Measurements from ENCODE around the gene KIAA0232. TPM values are rescaled to one million over a fixed set of nuclear protein-coding genes. Genes with fewer than 3 reads are reported as not detected.
"Not testable (repeated sequence)": the region's sequence is repeated elsewhere in the genome, so short reads cannot be mapped to it uniquely, and the experiment has no call there.

Gene KIAA0232
- total RNA-seq, 4 donors from 2014 or later, result 19.8 to 73.6 (median 49.5) TPM

DNA sequence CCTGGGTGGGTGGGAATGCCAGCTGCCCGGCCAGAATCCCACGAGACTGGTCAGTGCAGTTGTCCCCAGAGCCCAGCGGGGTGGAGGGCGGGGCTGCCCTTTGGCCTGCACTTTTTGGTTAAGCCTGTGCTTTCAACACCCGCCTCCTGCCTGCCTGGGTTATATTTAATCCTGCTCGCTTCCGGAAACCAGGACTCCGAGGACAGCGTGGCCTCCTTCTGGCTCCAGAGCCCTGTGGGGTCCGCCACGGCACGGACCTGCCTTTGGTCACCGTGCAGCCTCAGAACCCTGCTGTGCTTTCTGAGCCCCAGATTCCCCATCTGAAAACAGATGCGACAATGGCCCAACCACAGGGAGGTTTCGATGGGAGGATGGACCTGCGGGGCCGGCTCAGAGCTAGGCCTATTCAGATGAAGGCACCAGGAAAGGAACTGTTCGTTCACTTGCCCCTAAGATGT, 29.4 kb upstream of the KIAA0232 start:
- DNase-seq, result peak in 1 of 3 donors; percentile 65
- no peak for TF ChIP-seq POLR2A (IDR thresholded peaks at IDR 0.05)
- TF ChIP-seq, protein P1, sequence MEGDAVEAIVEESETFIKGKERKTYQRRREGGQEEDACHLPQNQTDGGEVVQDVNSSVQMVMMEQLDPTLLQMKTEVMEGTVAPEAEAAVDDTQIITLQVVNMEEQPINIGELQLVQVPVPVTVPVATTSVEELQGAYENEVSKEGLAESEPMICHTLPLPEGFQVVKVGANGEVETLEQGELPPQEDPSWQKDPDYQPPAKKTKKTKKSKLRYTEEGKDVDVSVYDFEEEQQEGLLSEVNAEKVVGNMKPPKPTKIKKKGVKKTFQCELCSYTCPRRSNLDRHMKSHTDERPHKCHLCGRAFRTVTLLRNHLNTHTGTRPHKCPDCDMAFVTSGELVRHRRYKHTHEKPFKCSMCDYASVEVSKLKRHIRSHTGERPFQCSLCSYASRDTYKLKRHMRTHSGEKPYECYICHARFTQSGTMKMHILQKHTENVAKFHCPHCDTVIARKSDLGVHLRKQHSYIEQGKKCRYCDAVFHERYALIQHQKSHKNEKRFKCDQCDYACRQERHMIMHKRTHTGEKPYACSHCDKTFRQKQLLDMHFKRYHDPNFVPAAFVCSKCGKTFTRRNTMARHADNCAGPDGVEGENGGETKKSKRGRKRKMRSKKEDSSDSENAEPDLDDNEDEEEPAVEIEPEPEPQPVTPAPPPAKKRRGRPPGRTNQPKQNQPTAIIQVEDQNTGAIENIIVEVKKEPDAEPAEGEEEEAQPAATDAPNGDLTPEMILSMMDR (IDR thresholded peaks at IDR 0.05), result peak in 1 of 6 experiments; percentile 9
- H3K36me3 ChIP-seq, result no peaks in the 10 kb centered on the region
- no peaks in the 10 kb centered on the region for H3K9me3 ChIP-seq
- H3K27me3 ChIP-seq, result no peaks in the 10 kb centered on the region
- H3K4me1 ChIP-seq, result peaks cover 0 to 36% (median 10%) of the 10 kb centered on the region in 4 donors
- H3K27ac ChIP-seq, result peak overlapping the region in 2 of 4 donors; percentile 47 to 88
- no peak overlapping the region for H3K4me3 ChIP-seq

DNA sequence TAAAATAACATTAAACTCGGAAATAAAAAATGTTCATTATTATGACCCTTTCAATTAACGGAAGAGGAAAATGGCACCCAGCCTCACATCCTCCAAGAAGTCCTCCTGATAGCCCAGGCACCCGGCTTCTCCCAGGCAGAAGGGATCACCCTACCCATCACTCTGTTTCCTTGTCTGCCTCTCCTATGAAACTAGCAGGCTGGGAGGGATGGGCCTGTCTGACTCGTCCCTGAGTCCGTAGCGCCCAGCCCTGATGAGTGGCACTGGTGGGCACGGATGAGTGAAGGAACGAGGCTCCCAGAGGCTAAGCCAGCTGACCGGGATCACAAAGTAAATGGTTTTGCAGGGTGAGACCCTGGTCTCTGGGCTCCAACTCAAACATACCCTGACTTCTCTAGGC, 28.6 kb upstream of the KIAA0232 start:
- Histone ChIP-seq H3K4me3 (no peak overlapping the region), H3K27ac (no peak overlapping the region), H3K9me3 (no peaks in the 10 kb centered on the region), H3K27me3 (no peaks in the 10 kb centered on the region), H3K36me3 (no peaks in the 10 kb centered on the region), H3K4me1 (peaks cover 0 to 28% (median 5%) of the 10 kb centered on the region in 4 donors)
- DNase-seq, result no peak
- no peak for TF ChIP-seq POLR2A (IDR thresholded peaks at IDR 0.05)
- TF ChIP-seq, protein P1 (IDR thresholded peaks at IDR 0.05), result no peak

DNA sequence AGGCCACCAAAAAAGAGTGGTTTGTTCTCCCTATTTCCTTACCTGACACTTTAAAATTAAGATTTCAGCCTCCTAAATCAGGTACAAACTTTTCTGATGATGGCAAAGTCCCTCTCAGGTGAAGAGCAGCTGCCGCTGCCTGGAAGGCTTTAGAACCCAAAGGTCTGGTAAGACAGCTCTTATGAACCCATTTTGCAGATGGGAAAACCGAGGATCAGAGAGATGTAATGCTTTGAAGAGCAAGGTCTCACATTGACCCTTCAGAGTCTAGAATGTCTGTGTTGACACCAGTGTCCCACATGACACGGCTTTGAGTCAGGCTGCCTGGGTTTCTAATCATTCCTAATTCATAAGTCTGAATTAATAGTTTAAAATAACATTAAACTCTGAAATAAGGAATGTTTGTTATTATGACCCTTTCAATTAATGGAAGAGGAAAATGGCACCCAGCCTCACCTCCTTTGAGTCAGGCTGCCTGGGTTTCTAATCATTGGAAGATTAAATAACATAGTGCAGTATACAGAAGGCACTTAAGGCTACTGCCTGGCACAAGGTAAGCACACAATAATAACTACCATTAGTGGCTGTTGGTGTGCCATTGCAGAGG, 27.9 kb upstream of the KIAA0232 start:
- DNase-seq, result no peak
- Histone ChIP-seq H3K9me3 (no peaks in the 10 kb centered on the region), H3K4me1 (peaks cover 0 to 23% (median 5%) of the 10 kb centered on the region in 4 donors), H3K36me3 (no peaks in the 10 kb centered on the region), H3K4me3 (no peak overlapping the region), H3K27ac (no peak overlapping the region), H3K27me3 (no peaks in the 10 kb centered on the region)
- TF ChIP-seq, protein P1 (IDR thresholded peaks at IDR 0.05), result no peak
- no peak for TF ChIP-seq POLR2A (IDR thresholded peaks at IDR 0.05)

DNA sequence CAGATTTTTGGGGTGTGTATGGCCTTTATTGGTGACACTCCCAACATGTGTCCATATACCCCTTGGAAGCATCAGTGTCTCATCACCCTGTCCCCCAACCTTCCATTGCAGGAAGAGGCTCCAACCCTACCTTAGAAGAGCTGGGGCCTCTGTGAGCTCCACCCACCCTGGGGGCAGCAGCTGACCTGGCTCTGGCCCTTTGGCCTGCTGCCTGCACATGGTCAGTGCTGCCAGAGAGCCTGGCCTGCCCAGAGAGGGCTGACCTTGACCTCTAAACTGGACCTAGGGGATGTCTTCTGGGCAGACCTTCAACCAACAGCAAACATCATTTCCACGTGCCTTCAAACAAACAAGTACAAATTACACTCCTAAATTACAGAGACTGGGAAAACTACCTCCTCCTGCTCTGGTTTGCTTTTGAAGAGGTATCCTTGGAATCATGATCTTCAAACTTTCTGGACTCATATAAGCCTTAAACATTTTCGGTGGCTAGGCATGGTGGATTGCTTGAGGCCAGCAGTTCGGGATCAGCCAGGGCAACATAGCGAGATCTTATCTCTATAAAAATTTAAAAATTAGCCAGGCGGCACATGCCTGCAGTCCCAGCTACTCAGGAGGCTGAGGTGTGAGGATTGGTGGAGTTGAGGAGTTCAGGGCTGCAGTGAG, 27.3 kb upstream of the KIAA0232 start:
- H3K4me1 ChIP-seq, result peaks cover 0 to 17% (median 3%) of the 10 kb centered on the region in 4 donors

DNA sequence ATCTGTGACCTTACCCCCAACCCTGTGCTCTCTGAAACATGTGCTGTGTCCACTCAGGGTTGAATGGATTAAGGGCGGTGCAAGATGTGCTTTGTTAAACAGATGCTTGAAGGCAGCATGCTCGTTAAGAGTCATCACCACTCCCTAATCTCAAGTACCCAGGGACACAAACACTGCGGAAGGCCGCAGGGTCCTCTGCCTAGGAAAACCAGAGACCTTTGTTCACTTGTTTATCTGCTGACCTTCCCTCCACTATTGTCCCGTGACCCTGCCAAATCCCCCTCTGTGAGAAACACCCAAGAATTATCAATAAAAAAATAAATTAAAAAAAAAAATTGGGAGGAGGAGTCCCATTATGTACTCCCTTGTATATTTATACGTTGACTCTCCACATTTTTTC, 26.2 kb upstream of the KIAA0232 start:
- not testable (repeated sequence) for DNase-seq, H3K9me3 ChIP-seq, H3K27ac ChIP-seq, H3K4me3 ChIP-seq, H3K36me3 ChIP-seq, H3K27me3 ChIP-seq
- peaks cover 0 to 10% (median 0%) of the 10 kb centered on the region in 4 donors for H3K4me1 ChIP-seq

More for the DNA sequence above, 27.3 kb upstream of the KIAA0232 start:
- no peak for DNase-seq
- no peaks in the 10 kb centered on the region for H3K36me3 ChIP-seq
- H3K4me3 ChIP-seq, result no peak overlapping the region
- TF ChIP-seq POLR2A (IDR thresholded peaks at IDR 0.05), result no peak
- TF ChIP-seq, protein P1 (IDR thresholded peaks at IDR 0.05), result no peak
- H3K27me3 ChIP-seq, result no peaks in the 10 kb centered on the region
- H3K9me3 ChIP-seq, result no peaks in the 10 kb centered on the region
- H3K27ac ChIP-seq, result no peak overlapping the region

DNA sequence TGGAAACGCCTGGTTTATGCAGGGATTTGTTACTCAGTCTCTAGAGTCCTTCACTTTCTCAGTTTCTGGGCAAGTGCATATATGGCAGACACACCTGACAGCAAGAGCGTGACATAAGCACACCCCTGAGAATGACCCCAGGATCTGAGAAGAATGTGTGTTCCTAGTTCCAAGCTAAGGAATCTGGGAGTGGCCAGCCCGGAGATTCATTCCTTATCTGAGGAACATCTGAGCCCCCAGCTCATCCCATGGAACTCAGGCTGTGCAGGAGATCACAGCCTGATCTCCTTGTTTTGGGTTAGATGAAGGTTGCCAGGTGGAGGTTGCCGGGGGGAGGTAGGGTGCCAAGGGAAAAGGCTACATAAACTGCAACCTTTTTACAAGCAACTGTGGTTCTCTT, 23.8 kb upstream of the KIAA0232 start:
- DNase-seq, result no peak

More for the DNA sequence above, 23.8 kb upstream of the KIAA0232 start:
- H3K27me3 ChIP-seq, result no peaks in the 10 kb centered on the region
- TF ChIP-seq POLR2A (IDR thresholded peaks at IDR 0.05), result no peak
- TF ChIP-seq, protein P1 (IDR thresholded peaks at IDR 0.05), result no peak
- no peak overlapping the region for H3K4me3 ChIP-seq
- H3K27ac ChIP-seq, result no peak overlapping the region
- no peaks in the 10 kb centered on the region for H3K36me3 ChIP-seq
- H3K9me3 ChIP-seq, result no peaks in the 10 kb centered on the region
- no peaks in the 10 kb centered on the region for H3K4me1 ChIP-seq
